ENCODE data around the gene NPTX1.

DNA sequence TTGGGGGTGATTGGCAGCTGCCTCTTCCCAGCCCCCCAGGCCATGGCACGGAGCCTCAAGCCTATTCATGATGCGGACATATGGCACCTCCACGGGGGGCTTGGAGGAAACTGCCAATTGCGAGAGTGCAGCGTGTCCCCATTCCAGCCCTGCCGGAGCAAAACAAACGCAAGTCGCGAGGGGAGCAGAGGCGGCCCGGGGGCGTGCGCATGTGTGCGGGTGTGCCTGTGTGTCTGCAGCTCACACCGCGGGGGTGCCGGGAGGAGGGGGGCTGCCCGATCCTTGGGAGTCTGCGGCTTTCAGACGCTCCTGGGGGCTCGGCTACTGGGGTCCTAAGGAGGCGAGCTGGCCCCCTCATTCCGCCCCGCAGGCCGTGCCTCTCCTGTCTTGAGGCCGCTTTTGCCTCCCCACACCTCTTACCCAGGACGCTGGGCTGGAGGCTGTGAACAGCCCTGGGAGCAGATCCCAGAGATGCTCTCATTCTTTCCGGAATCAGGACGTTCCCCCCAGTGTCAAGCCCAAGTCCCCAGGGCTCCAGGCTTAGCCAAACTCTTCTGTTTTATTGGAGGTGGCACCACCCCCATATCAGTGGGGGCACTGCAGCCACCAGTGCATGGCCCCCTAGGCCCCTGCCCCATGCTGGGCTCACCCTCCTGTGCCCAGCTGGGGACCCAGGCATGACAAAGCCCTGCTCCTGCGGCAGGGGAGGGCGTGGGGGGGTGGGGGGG, 32.3 kb downstream of the NPTX1 start:
- no peak for TF ChIP-seq YY1 (IDR thresholded peaks at IDR 0.05; ENCODE audit: insufficient read depth, insufficient read length)
- no peak for TF ChIP-seq ZNF274 (IDR thresholded peaks at IDR 0.05; ENCODE audit: low read depth, low read length)

All from NT2/D1 (cell line).